ENCODE measurements around the gene ANO9. TPM values are rescaled to one million over a fixed set of nuclear protein-coding genes. Genes with fewer than 3 reads are reported as not detected.

The ANO9 gene
- total RNA-seq, 3 donors from 2014 or later (not counting 1 experiment from before 2014, with no cell fraction given), result 15.1 to 21.3 (median 15.1) TPM

GRCh38 chr11:380491-380890, 61.3 kb downstream of the ANO9 start:
- 98% methylated on average over 21 of the region's 23 CpGs for WGBS (ENCODE audit: insufficient coverage)
- no peak for TF ChIP-seq CTCF (IDR thresholded peaks at IDR 0.05)
- no peak overlapping the region for H3K4me3 Mint-ChIP-seq

GRCh38 chr11:380095-380480, 61.7 kb downstream of the ANO9 start:
- Histone ChIP-seq H3K27me3 (ENCODE audit: control insufficient read depth, insufficient read depth, low read length) (peaks cover 3% of the 10 kb centered on the region), H3K27ac (ENCODE audit: low read length) (no peak overlapping the region), H3K9me3 (ENCODE audit: control insufficient read depth, insufficient read depth, low read length) (no peaks in the 10 kb centered on the region), H3K36me3 (ENCODE audit: control insufficient read depth, insufficient read depth, low read length) (no peaks in the 10 kb centered on the region), H3K4me1 (ENCODE audit: control insufficient read depth, insufficient read depth, low read length) (no peaks in the 10 kb centered on the region), H3K4me3 (ENCODE audit: low read length) (no peak overlapping the region)
- H3K4me1 Mint-ChIP-seq, result peaks cover 0 to 12% of the 10 kb centered on the region in 2 donors
- intact Hi-C loops (cut with micrococcal nuclease), result no loop called here
- H3K36me3 Mint-ChIP-seq, result no peaks in the 10 kb centered on the region
- ATAC-seq (no peak), DNase-seq (no peak)
- no peak overlapping the region for H3K27ac Mint-ChIP-seq
- no peaks in the 10 kb centered on the region for H3K9me3 Mint-ChIP-seq
- H3K27me3 Mint-ChIP-seq (ENCODE audit: low read depth in 2 of 2), result peaks cover 11 to 17% of the 10 kb centered on the region in 2 donors
- 97% methylated on average over 35 of the region's 35 CpGs for WGBS (ENCODE audit: insufficient coverage)
- no peak overlapping the region for H3K4me3 Mint-ChIP-seq
- no peak for TF ChIP-seq CTCF (IDR thresholded peaks at IDR 0.05)

More at GRCh38 chr11:380491-380890, 61.3 kb downstream of the ANO9 start:
- H3K9me3 ChIP-seq (ENCODE audit: control insufficient read depth, insufficient read depth, low read length), result no peaks in the 10 kb centered on the region
- intact Hi-C loops (cut with micrococcal nuclease), result no loop called here
- no peak overlapping the region for H3K27ac ChIP-seq (ENCODE audit: low read length)
- ATAC-seq (no peak), DNase-seq (no peak)
- H3K36me3 ChIP-seq (ENCODE audit: control insufficient read depth, insufficient read depth, low read length), result no peaks in the 10 kb centered on the region
- peaks cover 3% of the 10 kb centered on the region for H3K27me3 ChIP-seq (ENCODE audit: control insufficient read depth, insufficient read depth, low read length)
- H3K4me3 ChIP-seq (ENCODE audit: low read length), result no peak overlapping the region
- no peaks in the 10 kb centered on the region for H3K4me1 ChIP-seq (ENCODE audit: control insufficient read depth, insufficient read depth, low read length)
- Mint-ChIP-seq H3K9me3 (no peaks in the 10 kb centered on the region), H3K27ac (no peak overlapping the region), H3K4me1 (peaks cover 0 to 12% of the 10 kb centered on the region in 2 donors), H3K27me3 (ENCODE audit: low read depth in 2 of 2) (peaks cover 11 to 17% of the 10 kb centered on the region in 2 donors), H3K36me3 (no peaks in the 10 kb centered on the region)

- DNase-seq (no peak), ATAC-seq (no peak)
- peaks cover 3% of the 10 kb centered on the region for H3K27me3 ChIP-seq (ENCODE audit: control insufficient read depth, insufficient read depth, low read length)
- Mint-ChIP-seq H3K9me3 (no peaks in the 10 kb centered on the region), H3K4me1 (peaks cover 0 to 12% of the 10 kb centered on the region in 2 donors), H3K36me3 (no peaks in the 10 kb centered on the region), H3K27me3 (ENCODE audit: low read depth in 2 of 2) (peaks cover 11 to 17% of the 10 kb centered on the region in 2 donors), H3K27ac (no peak overlapping the region), H3K4me3 (no peak overlapping the region)
- no peak for TF ChIP-seq CTCF (IDR thresholded peaks at IDR 0.05)
- no peaks in the 10 kb centered on the region for H3K36me3 ChIP-seq (ENCODE audit: control insufficient read depth, insufficient read depth, low read length)
- no peak overlapping the region for H3K4me3 ChIP-seq (ENCODE audit: low read length)
- no peak overlapping the region for H3K27ac ChIP-seq (ENCODE audit: low read length)
- intact Hi-C loops (cut with micrococcal nuclease), result no loop called here
- H3K4me1 ChIP-seq (ENCODE audit: control insufficient read depth, insufficient read depth, low read length), result no peaks in the 10 kb centered on the region
- WGBS (ENCODE audit: insufficient coverage), result 93% methylated on average over 87 of the region's 87 CpGs
- no peaks in the 10 kb centered on the region for H3K9me3 ChIP-seq (ENCODE audit: control insufficient read depth, insufficient read depth, low read length)
These were observed 62.4 kb downstream of the ANO9 start for GRCh38 chr11:379205-380094.

Data from natural killer cell (primary cell).